AG10803 (cell line): ENCODE results near the gene DIAPH3.

ENCODE experiments used
- DNase-seq: peaks from one replicate; pipeline ENCODE4 v3.0.0; 2010; ENCODE audit warnings: low read depth
- H3K4me3 ChIP-seq: 2 replicates; pipeline ENCODE4 v1.5.1; 2011; ENCODE audit warnings: mild to moderate bottlenecking, low read length, control low read depth
- TF ChIP-seq, protein P1 (sequence below): conservative IDR thresholded peaks from 2 replicates; pipeline ENCODE4 v1.5.1; 2011; ENCODE audit warnings: mild to moderate bottlenecking, low read length, control low read depth, inconsistent platforms

DIAPH3 gene

DNA sequence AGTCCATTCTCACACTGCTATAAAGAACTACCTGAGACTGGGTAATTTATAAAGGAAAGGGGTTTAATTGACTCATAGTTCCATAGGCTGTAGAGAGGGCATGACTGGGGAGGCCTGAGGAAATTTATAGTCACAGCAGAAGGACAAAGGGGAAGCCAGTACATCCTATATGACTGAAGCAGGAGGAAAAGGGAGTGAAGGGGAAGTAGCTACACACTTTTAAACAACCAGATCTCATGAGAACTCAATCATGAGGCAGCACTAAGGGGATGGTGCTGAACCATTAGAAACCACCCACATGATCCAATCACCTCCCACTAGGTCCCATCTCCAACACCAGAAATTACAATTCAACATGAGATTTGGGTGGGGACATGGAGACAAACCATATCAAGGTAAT is 209.1 kb downstream of the DIAPH3 start:
- H3K4me3 ChIP-seq, result no peak overlapping the region
- TF ChIP-seq, protein P1, sequence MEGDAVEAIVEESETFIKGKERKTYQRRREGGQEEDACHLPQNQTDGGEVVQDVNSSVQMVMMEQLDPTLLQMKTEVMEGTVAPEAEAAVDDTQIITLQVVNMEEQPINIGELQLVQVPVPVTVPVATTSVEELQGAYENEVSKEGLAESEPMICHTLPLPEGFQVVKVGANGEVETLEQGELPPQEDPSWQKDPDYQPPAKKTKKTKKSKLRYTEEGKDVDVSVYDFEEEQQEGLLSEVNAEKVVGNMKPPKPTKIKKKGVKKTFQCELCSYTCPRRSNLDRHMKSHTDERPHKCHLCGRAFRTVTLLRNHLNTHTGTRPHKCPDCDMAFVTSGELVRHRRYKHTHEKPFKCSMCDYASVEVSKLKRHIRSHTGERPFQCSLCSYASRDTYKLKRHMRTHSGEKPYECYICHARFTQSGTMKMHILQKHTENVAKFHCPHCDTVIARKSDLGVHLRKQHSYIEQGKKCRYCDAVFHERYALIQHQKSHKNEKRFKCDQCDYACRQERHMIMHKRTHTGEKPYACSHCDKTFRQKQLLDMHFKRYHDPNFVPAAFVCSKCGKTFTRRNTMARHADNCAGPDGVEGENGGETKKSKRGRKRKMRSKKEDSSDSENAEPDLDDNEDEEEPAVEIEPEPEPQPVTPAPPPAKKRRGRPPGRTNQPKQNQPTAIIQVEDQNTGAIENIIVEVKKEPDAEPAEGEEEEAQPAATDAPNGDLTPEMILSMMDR, result no peak
- DNase-seq, result no peak

DNA sequence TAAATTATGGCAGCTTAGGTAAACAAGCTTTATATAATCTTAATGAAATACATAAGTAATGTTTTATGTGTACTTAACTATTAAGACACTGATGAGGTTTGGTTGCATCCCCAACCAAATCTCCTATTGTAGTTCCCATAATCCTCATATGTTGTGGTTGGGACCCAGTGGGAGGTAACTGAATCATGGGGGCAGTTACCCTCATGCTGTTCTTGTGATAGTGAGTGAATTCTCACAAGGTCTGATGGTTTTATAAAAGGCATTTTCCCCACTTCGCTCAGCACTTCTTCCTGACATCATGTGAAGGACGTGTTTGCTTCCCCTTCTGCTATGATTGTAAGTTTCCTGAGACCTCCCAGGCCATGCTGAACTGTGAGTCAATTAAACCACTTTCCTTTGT is 212.7 kb downstream of the DIAPH3 start:
- TF ChIP-seq, protein P1, result no peak
- no peak overlapping the region for H3K4me3 ChIP-seq
- no peak for DNase-seq

DNA sequence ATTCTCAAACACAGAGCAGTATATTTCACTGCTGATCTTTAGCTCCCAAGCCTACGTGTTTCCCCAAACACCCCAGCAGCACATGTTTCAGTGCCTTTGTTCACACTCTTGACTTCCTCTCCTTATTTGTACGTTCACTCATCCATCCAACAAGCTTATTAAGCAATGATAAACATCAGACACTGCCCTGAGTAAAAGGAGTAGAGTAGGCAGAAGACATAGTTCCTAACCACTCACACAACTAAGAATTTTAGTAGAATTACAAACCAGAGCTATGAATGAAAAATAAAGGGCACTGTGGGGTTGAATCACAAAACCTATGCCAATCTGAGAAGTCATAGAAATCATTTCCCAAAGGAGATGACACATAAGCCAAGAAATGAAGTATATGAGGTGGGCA is 213.5 kb downstream of the DIAPH3 start:
- TF ChIP-seq, protein P1, result no peak
- DNase-seq, result peak; percentile 25
- H3K4me3 ChIP-seq, result no peak overlapping the region

DNA sequence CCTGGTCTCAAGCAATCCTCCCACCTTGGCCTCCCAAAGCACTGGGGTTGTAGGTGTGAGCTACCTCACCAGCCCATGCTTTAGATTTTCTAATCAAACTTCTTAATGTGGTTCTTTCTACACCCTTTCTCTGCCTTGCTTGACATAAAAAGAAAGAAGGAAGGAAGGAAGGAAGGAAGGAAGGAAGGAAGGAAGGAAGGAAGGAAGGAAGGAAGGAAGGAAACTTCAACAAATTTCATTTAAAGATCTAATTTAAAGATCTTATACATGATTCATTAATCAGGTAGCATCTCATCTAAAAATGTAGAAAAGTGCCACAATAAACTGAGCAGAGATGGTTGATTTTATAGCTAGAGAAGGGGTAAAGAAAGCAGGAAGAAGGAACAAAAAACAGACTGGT is 215.0 kb downstream of the DIAPH3 start:
- no peak for DNase-seq
- TF ChIP-seq, protein P1, result no peak
- no peak overlapping the region for H3K4me3 ChIP-seq

DNA sequence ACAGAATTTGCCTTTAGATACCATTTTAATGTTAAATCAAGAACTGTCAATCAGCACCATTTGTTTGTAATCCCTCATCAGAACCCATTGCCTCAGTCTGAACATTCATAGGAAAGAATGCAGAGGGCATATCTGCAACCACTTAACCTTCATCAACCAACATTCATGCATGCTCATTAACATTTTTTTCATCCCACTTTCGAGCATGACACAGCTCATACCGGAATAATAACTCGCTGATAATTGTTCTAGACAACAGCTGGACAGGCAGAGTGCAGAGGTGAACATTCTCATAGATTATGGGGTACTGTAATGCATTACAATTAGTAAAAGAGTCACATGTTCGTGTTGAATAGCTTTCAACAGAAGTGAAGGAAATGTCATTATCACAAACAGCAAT is 216.8 kb downstream of the DIAPH3 start:
- no peak overlapping the region for H3K4me3 ChIP-seq
- peak; percentile 72 for DNase-seq
- TF ChIP-seq, protein P1, result no peak

DNA sequence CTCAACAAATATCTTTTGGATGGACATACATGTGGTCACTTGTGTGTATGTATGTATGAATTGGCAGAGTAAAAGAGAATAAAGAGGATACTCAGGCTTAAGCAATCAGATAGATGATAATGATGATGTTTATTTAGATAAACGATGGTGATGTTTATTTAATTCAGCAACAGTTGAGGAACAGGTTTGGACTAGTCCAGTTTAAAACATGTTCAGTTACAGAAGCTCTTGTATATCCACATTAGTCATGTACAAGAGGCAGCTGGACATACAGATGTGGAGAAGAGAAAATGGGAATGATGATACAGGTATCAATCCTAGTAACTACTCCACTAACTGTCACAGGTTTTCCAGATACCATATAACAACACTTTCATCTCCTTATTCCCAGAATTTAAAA is 232.1 kb downstream of the DIAPH3 start:
- TF ChIP-seq, protein P1, result no peak
- H3K4me3 ChIP-seq, result no peak overlapping the region
- DNase-seq, result no peak

DNA sequence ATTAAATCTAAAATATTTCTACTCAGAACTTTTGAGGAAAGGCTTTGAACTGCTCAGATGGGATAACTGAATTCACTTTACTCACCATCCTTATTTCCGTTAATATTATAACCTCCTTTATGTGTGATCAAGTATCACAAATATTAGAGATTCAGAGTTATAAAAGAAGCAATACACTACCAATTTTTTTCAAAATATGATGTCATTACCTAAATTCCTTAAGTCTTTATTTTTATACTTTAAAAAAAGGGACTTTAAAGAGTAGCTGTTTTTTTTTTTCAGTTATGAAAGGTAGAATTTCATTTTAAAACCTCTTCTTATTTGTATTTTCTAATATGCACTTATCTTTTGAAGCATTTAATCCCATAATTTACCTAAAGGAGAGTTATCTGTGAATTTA is 239.5 kb downstream of the DIAPH3 start:
- TF ChIP-seq, protein P1, result no peak

More for the DNA sequence above, 239.5 kb downstream of the DIAPH3 start:
- no peak for DNase-seq
- H3K4me3 ChIP-seq, result no peak overlapping the region
